GM12874 (cell line): ENCODE data around the gene ST7.

Experiments
- CTCF ChIP-seq: IDR thresholded peaks from 2 replicates; pipeline ENCODE4 v1.5.1; 2011; ENCODE audit warnings: low read depth, mild to moderate bottlenecking, control low read depth, low read length, moderate library complexity; ENCODE audit not compliant: insufficient read depth

Gene ST7

GRCh38 chr7:117088623-117089194 lies 135.4 kb downstream of the ST7 start:
- TF ChIP-seq CTCF: no peak

GRCh38 chr7:117090791-117091190 lies 137.5 kb downstream of the ST7 start:
- TF ChIP-seq CTCF: no peak

- TF ChIP-seq CTCF: no peak
These were observed 138.4 kb downstream of the ST7 start for GRCh38 chr7:117091721-117092120.

- no peak for TF ChIP-seq CTCF
These were observed 139.5 kb downstream of the ST7 start for GRCh38 chr7:117092785-117093184.

- no peak for TF ChIP-seq CTCF
These were observed 141.2 kb downstream of the ST7 start for GRCh38 chr7:117094457-117094856.

GRCh38 chr7:117095055-117095454 lies 141.8 kb downstream of the ST7 start:
- no peak for TF ChIP-seq CTCF

GRCh38 chr7:117096330-117096729 lies 143.0 kb downstream of the ST7 start:
- no peak for TF ChIP-seq CTCF

GRCh38 chr7:117096942-117097341 lies 143.6 kb downstream of the ST7 start:
- TF ChIP-seq CTCF: no peak
